GM23338 (cell line): ENCODE measurements around the gene HSF5. TPM values are rescaled to one million over a fixed set of nuclear protein-coding genes. Genes with fewer than 3 reads are reported as not detected.

Experiments
- ATAC-seq: fragments of 200-7000 bp; cut with Tn5 transposase; 3 replicates; pipeline ENCODE4 v1.9.1; 2020
- DNase-seq: peaks from one replicate; pipeline ENCODE4 v3.0.0-alpha.2; 2015; ENCODE audit warnings: low spot score
- H2AFZ ChIP-seq: fragments of 200-600 bp; sonication (generic); 2 replicates; pipeline ENCODE4 v1.8.0; 2016; ENCODE audit warnings: antibody characterized with exemption, mild to moderate bottlenecking, moderate library complexity
- H3F3A ChIP-seq: fragments of 200-600 bp; sonication (generic); replicated peaks from 2 replicates; pipeline ENCODE4 v1.8.0; 2017; ENCODE audit warnings: antibody characterized with exemption, mixed run types, low read depth
- H3K27ac ChIP-seq: fragments of 200-600 bp; sonication (generic); 2 replicates; pipeline ENCODE4 v1.6.1; 2016; ENCODE audit warnings: low read depth
- H3K27me3 ChIP-seq: fragments of 200-600 bp; sonication (generic); 2 replicates; pipeline ENCODE4 v1.8.0; 2016; ENCODE audit warnings: mild to moderate bottlenecking, mixed run types, moderate library complexity; ENCODE audit not compliant: insufficient read depth
- H3K36me3 ChIP-seq: fragments of 200-600 bp; sonication (generic); 2 replicates; pipeline ENCODE4 v1.8.0; 2016; ENCODE audit warnings: mild to moderate bottlenecking; ENCODE audit not compliant: insufficient read depth
- H3K4me1 ChIP-seq: fragments of 200-600 bp; sonication (generic); 2 replicates; pipeline ENCODE4 v1.8.0; 2016; ENCODE audit warnings: mild to moderate bottlenecking, moderate library complexity; ENCODE audit not compliant: insufficient read depth
- H3K4me2 ChIP-seq: fragments of 200-600 bp; sonication (generic); 2 replicates; pipeline ENCODE4 v1.7.1; 2017; ENCODE audit warnings: mixed run types
- H3K4me3 ChIP-seq: fragments of 200-600 bp; sonication (generic); 2 replicates; pipeline ENCODE4 v1.6.1; 2016; ENCODE audit warnings: mixed run types
- H3K79me2 ChIP-seq: fragments of 200-600 bp; sonication (generic); replicated peaks from 2 replicates; pipeline ENCODE4 v1.8.0; 2017; ENCODE audit warnings: mild to moderate bottlenecking; ENCODE audit not compliant: insufficient read depth
- H3K9me2 ChIP-seq: fragments of 200-600 bp; sonication (generic); 2 replicates; pipeline ENCODE4 v1.8.0; 2017; ENCODE audit not compliant: insufficient read depth
- H4K20me1 ChIP-seq: fragments of 200-600 bp; sonication (generic); replicated peaks from 2 replicates; pipeline ENCODE4 v1.8.0; 2017; ENCODE audit warnings: mild to moderate bottlenecking; ENCODE audit not compliant: insufficient read depth
- H3K27ac Mint-ChIP-seq: 2 replicates; pipeline ENCODE4 v1.8.0; 2020; ENCODE audit warnings: inconsistent platforms, mild to moderate bottlenecking, moderate library complexity, mixed read lengths
- H3K27me3 Mint-ChIP-seq: 3 replicates; pipeline ENCODE4 v1.8.0; 2022; ENCODE audit warnings: low read depth, mild to moderate bottlenecking, moderate library complexity, mixed read lengths, inconsistent platforms; ENCODE audit not compliant: insufficient read depth, poor library complexity
- H3K36me3 Mint-ChIP-seq: 3 replicates; pipeline ENCODE4 v1.8.0; 2021; ENCODE audit warnings: low read depth, mild to moderate bottlenecking, inconsistent platforms, moderate library complexity, mixed read lengths
- H3K4me1 Mint-ChIP-seq: 3 replicates; pipeline ENCODE4 v1.8.0; 2020; ENCODE audit warnings: mild to moderate bottlenecking, inconsistent platforms, mixed read lengths
- H3K4me3 Mint-ChIP-seq: 3 replicates; pipeline ENCODE4 v1.8.0; 2021; ENCODE audit warnings: moderate library complexity, mild to moderate bottlenecking, inconsistent platforms, mixed read lengths
- H3K9me3 Mint-ChIP-seq: 3 replicates; pipeline ENCODE4 v1.8.0; 2020; ENCODE audit warnings: moderate library complexity, mild to moderate bottlenecking, inconsistent platforms, mixed read lengths
- CREB1 ChIP-seq: fragments of 250-450 bp; sonication (Bioruptor Pico); IDR thresholded peaks from 2 replicates; pipeline ENCODE4 v1.5.0; 2020; ENCODE audit warnings: low read depth, mild to moderate bottlenecking, moderate library complexity
- CTCF ChIP-seq, 2 experiments: fragments of 200-600 bp in 1 of 2; sonication (generic) in 1 of 2; conservative IDR thresholded peaks; 2 replicates each; pipeline versions ENCODE4 v1.5.1 to v1.6.1; 2016 to 2017; ENCODE audit warnings: antibody characterized with exemption in 2 of 2, low read depth in 2 of 2, mild to moderate bottlenecking in 2 of 2, moderate library complexity in 1 of 2
- ETS1 ChIP-seq: IDR thresholded peaks from 2 replicates; pipeline ENCODE4 v1.6.1; 2016; ENCODE audit warnings: antibody characterized with exemption
- EZH2 ChIP-seq: fragments of 200-600 bp; sonication (generic); IDR thresholded peaks from one replicate; pipeline ENCODE4 v1.8.0; 2017; ENCODE audit warnings: antibody characterized with exemption, mild to moderate bottlenecking, low read depth; ENCODE audit not compliant: unreplicated experiment
- EZH2phosphoT487 ChIP-seq: fragments of 200-600 bp; sonication (generic); IDR thresholded peaks from one replicate; pipeline ENCODE4 v1.8.1; 2018; ENCODE audit warnings: antibody characterized with exemption; ENCODE audit not compliant: unreplicated experiment
- JUNB ChIP-seq: IDR thresholded peaks from one replicate; pipeline ENCODE4 v1.6.1; 2016; ENCODE audit warnings: antibody characterized with exemption; ENCODE audit not compliant: unreplicated experiment
- NANOG ChIP-seq: IDR thresholded peaks from 2 replicates; pipeline ENCODE4 v1.6.1; 2016; ENCODE audit warnings: antibody characterized with exemption, borderline replicate concordance
- POLR2AphosphoS5 ChIP-seq: IDR thresholded peaks from 2 replicates; pipeline ENCODE4 v1.6.1; 2016; ENCODE audit warnings: antibody characterized with exemption, low read depth
- REST ChIP-seq: IDR thresholded peaks from one replicate; pipeline ENCODE4 v1.6.1; 2018; ENCODE audit warnings: antibody characterized with exemption; ENCODE audit not compliant: unreplicated experiment
- STAT1 ChIP-seq: IDR thresholded peaks from one replicate; pipeline ENCODE4 v1.6.1; 2016; ENCODE audit warnings: antibody characterized with exemption; ENCODE audit not compliant: unreplicated experiment
- ZNF114 ChIP-seq: fragments of 250-450 bp; sonication (Bioruptor Pico); IDR thresholded peaks from 2 replicates; pipeline ENCODE4 v1.5.0; 2020; ENCODE audit warnings: mild to moderate bottlenecking, moderate library complexity
- ZNF331 ChIP-seq: fragments of 250-450 bp; sonication (Bioruptor Pico); IDR thresholded peaks from 2 replicates; pipeline ENCODE4 v1.5.0; 2020; ENCODE audit warnings: low read depth, mild to moderate bottlenecking, moderate library complexity
- ZNF462 ChIP-seq: fragments of 250-450 bp; sonication (Bioruptor Pico); IDR thresholded peaks from 2 replicates; pipeline ENCODE4 v1.5.0; 2020; ENCODE audit warnings: mild to moderate bottlenecking, moderate library complexity
- polyA plus RNA-seq: library from polyadenylated mRNA; unstranded; fragments of >200 nt; fragmentation: Nextera tagmentation; extraction: Ambion mirVana; gene quantifications from 2 replicates; pipeline ENCODE4 v1.2.1, GENCODE V29; 2016
- total RNA-seq: library from RNA; depleted of rRNA; stranded (reverse); fragments of >200 nt; shearing (Covaris generic); gene quantifications from 2 replicates; pipeline ENCODE4 v1.2.3, GENCODE V29; 2014

The HSF5 gene
- total and polyA plus RNA-seq, 2 experiments from 2014 or later: 0.24 TPM; not detected in 1

- H3F3A ChIP-seq: 0 out of 2 replicates have a peak, but pooled peaks cover 3% of the 10 kb centered on the region
- H3K79me2 ChIP-seq: no peaks in the 10 kb centered on the region
- Mint-ChIP-seq H3K4me3 (no peak overlapping the region), H3K27me3 (peaks cover 3% of the 10 kb centered on the region), H3K27ac (no peak overlapping the region), H3K9me3 (no peaks in the 10 kb centered on the region; the same call in 2 of the 3 replicates), H3K36me3 (peaks cover 77% of the 10 kb centered on the region), H3K4me1 (no peaks in the 10 kb centered on the region)
- ATAC-seq: no peak
- no peaks in the 10 kb centered on the region for H3K4me1 ChIP-seq
- no peak overlapping the region for H2AFZ ChIP-seq
- TF ChIP-seq CREB1 (CRISPR knock-in tag) (no peak), EZH2phosphoT487 (no peak), CTCF (conservative IDR thresholded peaks at IDR 0.05; ENCODE audit: low read depth in 2 of 2) (no peak), ZNF462 (CRISPR knock-in tag) (no peak), ZNF331 (CRISPR knock-in tag) (no peak), POLR2AphosphoS5 (no peak), STAT1 (no peak), NANOG (no peak), ZNF114 (CRISPR knock-in tag) (no peak), JUNB (no peak), REST (no peak), ETS1 (no peak), EZH2 (no peak)
- H3K4me2 ChIP-seq: no peak overlapping the region
- peaks cover 60% of the 10 kb centered on the region for H3K36me3 ChIP-seq
- H3K27ac ChIP-seq: no peak overlapping the region
- DNase-seq: no peak
- H3K9me2 ChIP-seq: no peaks in the 10 kb centered on the region
- H3K4me3 ChIP-seq: no peak overlapping the region
- peaks cover 7% of the 10 kb centered on the region for H3K27me3 ChIP-seq
- H4K20me1 ChIP-seq: peaks cover 10% of the 10 kb centered on the region
These were observed 4.3 kb upstream of the HSF5 start for GRCh38 chr17:58492238-58493121.
